Stimulated activated CD4-positive, alpha-beta T cell treated with anti-CD3 and anti-CD28 coated beads, Interleukin-2, amount 100 ng/mL, for 4 hours (primary cell): ENCODE results near the gene ADARB2.

Source experiments
- DNase-seq: peaks from one replicate; pipeline ENCODE4 v3.0.0-alpha.2; 2020; ENCODE audit warnings: low read depth

The ADARB2 gene

DNA sequence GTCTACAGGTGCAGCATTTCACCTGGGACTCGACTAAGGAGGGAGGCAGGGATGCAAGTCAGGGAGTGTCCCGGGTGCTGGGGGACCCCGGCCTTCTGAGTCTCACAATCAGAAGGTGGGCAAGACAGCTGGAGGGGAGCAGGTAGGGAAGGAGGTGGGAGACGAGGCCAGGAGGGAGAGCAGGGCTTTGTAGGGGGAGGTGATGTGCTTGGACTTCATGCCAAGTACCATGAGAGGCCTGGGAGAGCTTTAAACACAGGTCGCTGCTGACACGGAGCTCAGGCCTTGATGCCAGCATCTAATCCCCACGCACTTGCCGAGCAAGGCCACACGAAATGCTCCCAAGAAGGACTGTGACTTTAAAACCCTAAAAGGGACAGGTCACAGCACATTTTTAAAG is 244.7 kb downstream of the ADARB2 start:
- DNase-seq, result no peak

- no peak for DNase-seq
These were observed 245.4 kb downstream of the ADARB2 start for GRCh38 chr10:1491901-1492300.

DNA sequence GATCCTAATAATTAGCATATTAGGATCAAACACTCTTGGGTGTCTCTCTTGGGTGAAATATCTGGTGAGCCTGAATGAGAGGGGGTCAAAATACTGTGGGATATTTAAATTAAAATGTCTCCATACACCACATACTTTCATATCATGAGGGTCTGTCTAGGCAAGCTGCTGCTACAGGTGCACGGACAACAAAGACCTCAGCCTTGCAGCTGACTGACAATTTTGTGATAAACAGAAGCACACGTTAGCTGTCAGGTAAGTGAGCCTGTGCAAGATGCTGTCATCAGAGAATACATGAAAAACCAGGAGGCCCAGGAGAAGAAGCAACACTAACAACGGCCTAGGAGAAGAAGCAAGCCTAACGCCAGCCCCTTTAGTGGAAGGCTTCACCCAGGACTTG is 247.5 kb downstream of the ADARB2 start:
- no peak for DNase-seq

GRCh38 chr10:1488970-1489548 is 248.3 kb downstream of the ADARB2 start:
- DNase-seq, result no peak

- DNase-seq, result no peak
These were observed 250.3 kb downstream of the ADARB2 start for GRCh38 chr10:1486841-1487687.

GRCh38 chr10:1485357-1485756 is 252.0 kb downstream of the ADARB2 start:
- no peak for DNase-seq

- DNase-seq, result no peak
These were observed 253.5 kb downstream of the ADARB2 start for GRCh38 chr10:1483826-1484225.

DNA sequence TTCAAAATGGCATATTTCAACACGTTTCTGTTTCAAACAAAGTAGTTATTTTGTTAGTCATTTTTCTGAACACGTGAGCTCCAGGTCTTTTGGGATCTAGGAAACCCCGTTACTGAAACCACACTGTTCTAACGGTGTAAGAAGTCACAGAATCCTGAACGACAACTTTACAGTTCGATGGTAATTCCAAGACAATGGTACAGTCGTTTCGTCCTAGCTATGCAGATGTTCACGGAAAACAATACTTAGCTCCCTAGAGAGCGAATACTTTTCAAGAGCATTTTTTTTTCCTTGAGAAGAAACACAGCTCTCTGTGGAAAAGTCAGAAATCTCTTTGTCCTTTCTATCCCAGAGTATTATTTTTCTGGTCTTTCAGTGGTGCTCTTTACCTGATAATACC is 254.1 kb downstream of the ADARB2 start:
- DNase-seq, result no peak

DNA sequence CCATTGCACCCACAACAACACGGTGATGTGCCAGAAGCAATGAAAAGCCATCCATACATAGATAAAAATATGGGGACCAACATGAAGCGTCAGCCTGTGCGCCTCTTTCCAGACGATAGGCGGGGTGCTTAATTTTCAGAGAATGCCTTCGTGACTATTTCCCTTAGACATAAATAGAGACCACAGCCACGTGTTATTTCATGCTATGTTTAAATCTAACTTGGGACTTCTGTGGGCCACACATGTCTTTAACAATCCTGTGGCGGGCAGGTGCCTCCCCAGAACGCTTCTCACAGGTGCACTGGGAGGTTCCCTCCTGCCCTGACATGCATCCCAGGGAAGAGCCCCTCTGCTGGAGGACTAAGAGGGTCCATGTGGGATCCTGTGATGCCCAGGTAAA is 259.7 kb downstream of the ADARB2 start:
- no peak for DNase-seq

- no peak for DNase-seq
These were observed 260.9 kb downstream of the ADARB2 start for GRCh38 chr10:1476455-1476803.

DNA sequence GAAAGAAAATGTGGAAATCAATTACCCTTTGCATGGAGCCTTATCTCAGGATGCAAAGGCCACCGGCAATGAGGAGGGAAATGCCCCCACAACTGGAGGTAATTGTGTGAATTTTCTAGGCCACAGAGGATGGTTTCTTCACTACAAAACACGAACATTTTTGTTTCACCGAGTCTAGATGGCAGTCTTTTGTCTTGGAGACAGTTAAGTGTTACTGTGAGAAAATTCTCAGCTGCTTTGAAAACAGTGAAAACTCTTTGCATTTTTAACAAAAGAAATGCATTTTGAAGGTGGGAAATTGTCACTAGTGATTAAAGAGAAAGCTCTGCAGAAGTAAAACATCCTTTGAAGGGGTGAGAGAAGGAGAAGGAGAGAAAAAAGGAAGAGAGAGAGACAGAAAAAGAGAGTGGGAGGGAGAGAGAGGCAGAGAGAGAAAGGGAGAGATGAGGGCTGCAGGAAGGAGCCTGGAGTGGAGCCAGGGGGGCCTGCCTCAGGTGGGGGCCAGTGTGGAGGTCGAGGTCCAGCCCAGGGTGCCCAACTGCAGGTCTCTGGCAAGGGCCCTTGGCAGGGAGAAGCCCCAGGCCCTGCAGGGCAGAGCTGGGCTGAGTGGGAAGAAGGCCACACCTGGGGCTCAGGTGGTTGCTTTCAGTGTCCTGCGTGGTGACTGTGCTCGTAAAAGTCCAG is 261.4 kb downstream of the ADARB2 start:
- DNase-seq, result no peak

GRCh38 chr10:1475098-1475591 is 262.2 kb downstream of the ADARB2 start:
- DNase-seq, result no peak

DNA sequence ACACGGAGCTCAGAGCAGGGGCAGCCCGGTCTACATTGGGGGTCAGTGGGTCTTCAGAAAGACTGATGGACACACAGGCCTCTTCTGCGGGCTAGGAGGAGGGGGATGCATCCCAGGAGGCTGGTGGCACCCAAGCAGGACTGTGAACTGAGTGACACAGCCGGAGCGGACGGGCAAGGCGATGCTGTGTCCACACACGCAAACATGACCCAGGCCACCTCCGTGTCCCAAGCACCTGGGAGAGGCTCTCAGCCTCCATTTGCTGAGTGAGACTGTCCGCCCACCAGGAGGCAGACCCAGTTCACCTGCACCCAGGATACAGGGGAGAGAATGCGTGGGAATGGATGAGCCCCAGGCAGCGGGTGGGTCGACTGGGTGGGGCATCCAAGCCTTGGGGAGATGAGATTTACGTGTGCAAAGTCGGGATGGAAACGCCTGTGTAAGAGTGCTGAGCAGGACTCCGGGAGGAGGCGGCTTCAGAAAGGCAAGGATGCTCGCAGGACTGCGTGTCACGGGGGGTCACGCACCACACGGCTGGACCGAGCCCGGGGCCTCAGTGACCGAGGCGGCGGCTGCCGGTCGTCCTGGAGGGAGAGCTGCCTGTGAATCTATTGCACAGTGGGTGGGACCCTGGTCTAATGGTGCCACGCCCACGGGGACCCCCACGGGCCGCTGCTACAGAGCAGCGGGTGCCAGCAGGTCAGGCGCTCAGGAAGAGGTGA is 262.8 kb downstream of the ADARB2 start:
- DNase-seq, result no peak

DNA sequence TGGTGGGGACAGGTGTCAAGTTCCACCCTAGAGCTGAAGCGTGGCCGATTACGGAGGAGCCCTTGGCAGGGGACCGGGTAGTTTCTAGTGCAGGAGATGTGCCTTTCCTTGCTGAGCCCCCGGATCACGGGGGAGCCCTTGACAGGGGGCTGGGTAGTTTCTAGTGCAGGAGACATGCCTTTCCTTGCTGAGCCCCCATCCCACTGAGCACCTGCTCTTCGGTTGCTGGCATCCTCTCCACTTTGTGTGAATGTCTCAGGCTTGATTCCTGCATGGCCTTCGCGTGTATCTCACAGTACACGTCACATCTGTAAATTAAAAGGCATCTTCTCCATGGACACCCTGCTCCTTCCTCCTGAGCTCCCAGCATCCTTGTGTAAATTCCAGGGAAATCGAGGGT is 263.5 kb downstream of the ADARB2 start:
- no peak for DNase-seq

DNA sequence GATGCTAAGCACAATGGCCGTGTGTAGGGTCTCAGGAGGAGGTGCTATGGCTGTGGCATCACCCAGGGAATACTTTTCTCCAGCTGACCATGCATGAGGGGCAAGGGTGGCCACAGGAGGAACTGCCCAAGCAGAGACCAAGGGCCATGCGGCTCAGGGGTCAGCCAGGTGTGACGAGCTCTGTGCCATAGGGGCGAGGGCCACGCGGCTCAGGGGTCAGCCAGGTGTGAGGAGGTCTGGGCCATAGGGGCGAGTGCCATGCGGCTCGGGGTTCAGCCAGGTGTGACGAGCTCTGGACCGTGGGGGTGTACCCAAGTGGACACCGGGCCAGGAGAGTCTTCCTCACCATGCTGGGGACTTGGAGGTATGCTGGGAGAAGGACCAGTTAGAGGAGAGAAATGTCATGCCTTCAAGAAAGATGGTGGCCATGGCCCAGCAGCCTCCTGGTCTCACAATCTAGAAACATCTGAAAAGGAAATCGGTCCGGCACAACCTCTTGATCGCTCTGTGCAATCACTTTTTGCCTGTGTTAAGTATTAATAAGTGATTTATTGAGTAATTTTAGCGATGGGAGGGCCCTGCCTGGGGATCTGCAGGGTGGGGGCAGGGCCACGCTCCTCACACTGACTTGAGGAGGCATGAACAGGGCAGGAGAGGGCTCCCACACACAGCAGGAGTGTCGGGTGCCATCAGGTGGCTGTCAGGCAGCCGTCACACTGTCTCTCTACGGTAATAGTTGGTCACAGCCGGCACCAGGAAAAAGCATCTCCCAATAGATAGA is 265.0 kb downstream of the ADARB2 start:
- no peak for DNase-seq

DNA sequence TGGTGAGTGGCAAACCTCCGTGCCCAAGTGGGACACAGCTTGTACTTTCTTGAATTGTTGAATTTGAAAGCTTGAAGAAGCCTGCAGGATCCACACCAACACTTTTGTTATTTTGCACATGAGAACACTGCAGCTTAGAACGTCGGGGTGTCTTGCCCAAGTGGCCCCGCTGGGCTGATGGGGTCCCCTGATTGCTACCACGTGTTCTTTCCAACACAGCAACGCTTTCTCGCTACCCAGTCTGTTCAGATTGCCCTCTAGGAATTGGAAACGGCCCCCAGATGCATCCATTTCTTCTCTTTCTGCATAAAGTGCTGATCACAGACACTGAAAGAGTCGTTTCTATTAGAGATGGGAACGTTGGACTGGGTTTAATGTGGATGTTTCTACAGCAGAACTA is 268.5 kb downstream of the ADARB2 start:
- DNase-seq, result no peak

- no peak for DNase-seq
These were observed 269.8 kb downstream of the ADARB2 start for GRCh38 chr10:1467334-1468076.

GRCh38 chr10:1465993-1466764 is 271.1 kb downstream of the ADARB2 start:
- no peak for DNase-seq

- DNase-seq, result no peak
These were observed 271.9 kb downstream of the ADARB2 start for GRCh38 chr10:1465418-1465911.

DNA sequence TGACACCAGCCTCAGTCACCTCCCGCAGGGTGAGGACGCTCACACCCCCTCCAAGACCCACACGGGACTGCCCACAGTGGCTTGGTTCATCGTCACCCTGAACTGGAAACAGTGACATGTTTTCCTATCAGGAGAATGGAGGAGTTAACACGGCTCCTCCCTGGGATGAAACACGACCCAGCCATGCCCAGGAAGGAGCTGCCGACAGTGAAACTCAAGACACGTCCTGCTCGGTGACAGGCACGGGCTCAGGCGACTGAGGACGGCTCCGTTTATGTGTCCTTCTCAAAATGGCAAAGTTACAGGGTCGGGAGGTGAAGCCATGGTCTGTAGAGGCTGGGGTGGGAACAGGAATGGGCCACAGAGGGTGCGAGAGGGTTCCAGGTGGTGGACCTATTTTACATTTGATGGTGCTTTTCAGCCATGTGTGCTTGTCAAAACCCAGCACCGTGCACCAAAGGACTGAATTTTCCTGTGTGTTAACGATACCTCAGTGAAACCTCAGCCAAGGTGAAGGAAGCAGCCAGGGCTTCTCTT is 272.4 kb downstream of the ADARB2 start:
- DNase-seq, result no peak
